EH (cell line): ENCODE measurements around the gene CDR2L.
"Not testable (repeated sequence)": the region's sequence is repeated elsewhere in the genome, so short reads cannot be mapped to it uniquely, and the experiment has no call there.

Experiments
- DNase-seq: peaks from one replicate; pipeline ENCODE4 v3.0.0-alpha.2; 2015; ENCODE audit warnings: low read depth

CDR2L gene

GRCh38 chr17:75044716-75045115, 57.3 kb downstream of the CDR2L start:
- DNase-seq: no peak

DNA sequence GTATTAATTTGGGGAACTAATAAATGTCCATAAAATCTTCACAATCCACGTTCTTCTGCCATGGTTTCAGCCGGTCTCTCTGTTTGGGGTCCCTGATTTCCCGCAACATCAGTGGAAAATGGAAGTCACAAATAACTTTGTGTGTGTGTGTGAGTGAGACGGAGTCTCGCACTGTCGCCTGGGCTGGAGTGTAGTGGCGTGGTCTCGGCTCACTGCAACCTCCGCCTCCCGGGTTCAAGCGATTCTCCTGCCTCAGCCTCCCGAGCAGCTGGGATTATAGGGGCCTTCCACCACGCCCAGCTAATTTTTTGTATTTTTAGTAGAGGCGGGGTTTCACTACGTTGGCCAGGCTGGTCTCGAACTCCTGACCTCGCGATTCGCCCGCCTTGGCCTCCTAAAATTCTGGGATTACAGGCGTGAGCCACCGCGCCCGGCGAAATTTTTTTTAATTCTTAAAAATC, 58.5 kb downstream of the CDR2L start:
- DNase-seq: not testable (repeated sequence)

GRCh38 chr17:75046407-75047289, 59.2 kb downstream of the CDR2L start, which contains the start of the genes ATP5PD and KCTD2:
Gene ATP5PD, minus strand, starts transcription at chr17:75046969. Its CDS starts 4,319 bp downstream, at chr17:75042650.
Gene KCTD2, plus strand, starts transcription at chr17:75047225. Its CDS starts 26 bp downstream, at chr17:75047251.
- DNase-seq: peak; percentile 97

GRCh38 chr17:75047398-75048098, 60.1 kb downstream of the CDR2L start:
- DNase-seq: peak; percentile 6

DNA sequence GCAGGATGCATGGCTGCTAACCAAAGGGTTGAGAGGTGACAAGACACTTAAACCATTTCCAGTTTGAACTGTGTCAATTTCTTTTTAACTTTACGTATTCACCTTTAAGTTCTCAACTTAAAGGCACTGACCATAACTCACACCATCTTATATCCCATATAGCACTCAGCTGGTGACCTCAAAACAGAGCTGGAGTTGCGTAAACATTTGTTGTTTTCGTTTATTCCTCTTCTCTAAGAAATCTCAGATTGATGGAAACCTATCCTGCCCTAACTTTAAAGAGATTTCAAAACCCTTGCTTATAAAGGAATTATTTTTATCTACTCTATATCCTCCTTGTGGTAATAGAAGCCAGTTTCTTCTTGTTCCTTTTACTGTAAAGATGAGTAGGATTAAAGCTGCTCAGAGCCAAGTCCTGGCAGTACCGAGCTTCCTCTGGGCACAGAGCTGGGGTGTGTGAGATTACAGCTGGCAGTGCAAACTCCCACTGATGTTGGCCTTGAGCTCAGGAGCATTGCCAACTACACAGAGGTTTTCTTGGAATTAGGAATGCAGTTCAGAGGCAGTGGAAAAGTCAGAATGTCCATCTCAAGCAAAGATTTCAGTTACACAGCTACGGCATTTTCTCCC, 60.9 kb downstream of the CDR2L start:
- DNase-seq: peak; percentile 37

DNA sequence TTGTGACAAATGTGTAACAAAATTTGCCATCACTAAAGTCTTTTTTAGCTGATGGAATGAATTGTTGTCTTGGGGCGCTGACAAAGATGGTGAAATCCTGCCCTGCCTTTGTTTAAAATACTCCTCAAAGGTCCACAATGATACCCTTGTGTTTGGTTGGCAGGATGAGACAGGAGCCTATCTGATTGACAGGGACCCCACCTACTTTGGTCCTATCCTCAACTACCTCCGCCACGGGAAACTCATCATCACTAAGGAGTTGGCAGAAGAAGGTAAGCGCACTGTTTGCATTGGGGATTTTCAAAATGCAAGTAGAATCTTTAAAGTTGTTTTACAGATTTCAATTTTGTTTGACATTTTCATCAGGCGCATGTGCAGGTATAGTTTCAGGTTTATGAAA, 61.6 kb downstream of the CDR2L start:
- no peak for DNase-seq

DNA sequence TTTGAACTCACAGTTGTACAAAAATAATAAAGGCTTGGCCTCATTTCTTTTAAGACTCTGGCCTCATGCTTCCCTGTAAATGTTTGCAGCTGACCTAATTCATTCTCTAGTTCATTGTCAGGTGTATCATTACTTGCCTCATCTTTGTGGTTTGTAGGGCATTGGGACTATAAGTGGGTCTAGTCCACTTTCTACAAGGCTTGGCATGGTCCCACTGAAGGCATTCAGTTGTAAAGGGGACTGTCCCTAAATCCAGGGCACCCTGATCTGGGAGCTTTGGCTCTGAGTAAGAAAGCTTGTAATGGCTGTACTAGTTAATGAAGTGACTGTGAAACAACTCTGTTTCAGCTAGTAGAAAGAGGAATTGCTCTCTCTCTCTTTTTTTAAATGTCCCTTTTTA, 62.3 kb downstream of the CDR2L start:
- DNase-seq: no peak

GRCh38 chr17:75051941-75052340, 64.5 kb downstream of the CDR2L start:
- no peak for DNase-seq
